Memory B cell (primary cell): ENCODE data around the gene DNAH3.
A peak's percentile ranks its signal among the peaks of the same experiment; 100 is the strongest.
"Not testable (repeated sequence)": the region's sequence is repeated elsewhere in the genome, so short reads cannot be mapped to it uniquely, and the experiment has no call there.

Experiments
- ATAC-seq: fragments of 150-1000 bp; cut with Tn5 transposase; 2 replicates; pipeline ENCODE4 v1.10.0; 2021; ENCODE audit warnings: low read depth, mild to moderate bottlenecking, moderate library complexity
- DNase-seq, 2 donors: peaks; one replicate each; pipeline ENCODE4 v3.0.0; 2022; ENCODE audit warnings: low spot score in 2 of 2
- H3K27ac Mint-ChIP-seq: one replicate; pipeline ENCODE4 v1.8.0; 2022; ENCODE audit warnings: mild to moderate bottlenecking, moderate library complexity, mixed read lengths
- H3K27me3 Mint-ChIP-seq: one replicate; pipeline ENCODE4 v1.8.0; 2022; ENCODE audit warnings: mixed read lengths
- H3K36me3 Mint-ChIP-seq: one replicate; pipeline ENCODE4 v1.8.0; 2022; ENCODE audit warnings: mild to moderate bottlenecking, mixed read lengths
- H3K4me1 Mint-ChIP-seq: one replicate; pipeline ENCODE4 v1.8.0; 2022; ENCODE audit warnings: mixed read lengths
- H3K4me3 Mint-ChIP-seq: one replicate; pipeline ENCODE4 v1.8.0; 2022; ENCODE audit warnings: mild to moderate bottlenecking, moderate library complexity, mixed read lengths
- H3K9me3 Mint-ChIP-seq: one replicate; pipeline ENCODE4 v1.8.0; 2022; ENCODE audit warnings: mixed read lengths

Gene DNAH3

GRCh38 chr16:21084631-21085225 lies 65.9 kb downstream of the DNAH3 start:
- peaks cover 9% of the 10 kb centered on the region for H3K27me3 Mint-ChIP-seq
- H3K9me3 Mint-ChIP-seq, result peaks cover 4% of the 10 kb centered on the region
- no peaks in the 10 kb centered on the region for H3K36me3 Mint-ChIP-seq
- H3K4me3 Mint-ChIP-seq, result no peak overlapping the region
- no peak overlapping the region for H3K27ac Mint-ChIP-seq
- ATAC-seq (no peak), DNase-seq (no peak)
- H3K4me1 Mint-ChIP-seq, result no peaks in the 10 kb centered on the region

- H3K4me1 Mint-ChIP-seq, result no peaks in the 10 kb centered on the region
- H3K27ac Mint-ChIP-seq, result no peak overlapping the region
- peaks cover 9% of the 10 kb centered on the region for H3K27me3 Mint-ChIP-seq
- H3K4me3 Mint-ChIP-seq, result no peak overlapping the region
- no peaks in the 10 kb centered on the region for H3K36me3 Mint-ChIP-seq
- no peaks in the 10 kb centered on the region for H3K9me3 Mint-ChIP-seq
- DNase-seq (peak; percentile 41 to 48), ATAC-seq (peak; percentile 70)
Measured at GRCh38 chr16:21083729-21084268, 66.8 kb downstream of the DNAH3 start.

- H3K4me3 Mint-ChIP-seq, result no peak overlapping the region
- no peak for ATAC-seq
Measured at GRCh38 chr16:21081329-21081728, 69.3 kb downstream of the DNAH3 start.

GRCh38 chr16:21078563-21078962 lies 72.1 kb downstream of the DNAH3 start:
- Mint-ChIP-seq H3K36me3 (no peaks in the 10 kb centered on the region), H3K27ac (no peak overlapping the region), H3K4me1 (no peaks in the 10 kb centered on the region), H3K9me3 (no peaks in the 10 kb centered on the region), H3K27me3 (peaks cover 4% of the 10 kb centered on the region), H3K4me3 (no peak overlapping the region)
- DNase-seq (no peak), ATAC-seq (no peak)

More at GRCh38 chr16:21081329-21081728, 69.3 kb downstream of the DNAH3 start:
- Mint-ChIP-seq H3K27ac (no peak overlapping the region), H3K27me3 (no peaks in the 10 kb centered on the region), H3K4me1 (no peaks in the 10 kb centered on the region), H3K9me3 (no peaks in the 10 kb centered on the region), H3K36me3 (no peaks in the 10 kb centered on the region)
- no peak for DNase-seq

GRCh38 chr16:21076186-21076883 lies 74.3 kb downstream of the DNAH3 start:
- Mint-ChIP-seq H3K27me3 (peaks cover 6% of the 10 kb centered on the region), H3K4me1 (no peaks in the 10 kb centered on the region), H3K27ac (no peak overlapping the region), H3K9me3 (no peaks in the 10 kb centered on the region), H3K4me3 (no peak overlapping the region), H3K36me3 (no peaks in the 10 kb centered on the region)
- DNase-seq (no peak), ATAC-seq (no peak)

- DNase-seq (no peak), ATAC-seq (no peak)
- H3K27ac Mint-ChIP-seq, result no peak overlapping the region
- H3K9me3 Mint-ChIP-seq, result no peaks in the 10 kb centered on the region
- no peaks in the 10 kb centered on the region for H3K36me3 Mint-ChIP-seq
- peaks cover 7% of the 10 kb centered on the region for H3K27me3 Mint-ChIP-seq
- H3K4me1 Mint-ChIP-seq, result no peaks in the 10 kb centered on the region
- H3K4me3 Mint-ChIP-seq, result no peak overlapping the region
Measured at GRCh38 chr16:21075252-21075651, 75.4 kb downstream of the DNAH3 start.

GRCh38 chr16:21072976-21073375 lies 77.7 kb downstream of the DNAH3 start:
- Mint-ChIP-seq H3K4me1 (no peaks in the 10 kb centered on the region), H3K4me3 (no peak overlapping the region), H3K36me3 (no peaks in the 10 kb centered on the region), H3K27me3 (peaks cover 7% of the 10 kb centered on the region), H3K27ac (no peak overlapping the region), H3K9me3 (no peaks in the 10 kb centered on the region)
- DNase-seq (no peak), ATAC-seq (no peak)

- Mint-ChIP-seq H3K36me3 (no peaks in the 10 kb centered on the region), H3K9me3 (no peaks in the 10 kb centered on the region), H3K27ac (no peak overlapping the region), H3K4me1 (no peaks in the 10 kb centered on the region), H3K4me3 (no peak overlapping the region), H3K27me3 (peaks cover 7% of the 10 kb centered on the region)
- DNase-seq (no peak), ATAC-seq (no peak)
Measured at GRCh38 chr16:21071741-21072140, 78.9 kb downstream of the DNAH3 start.

- Mint-ChIP-seq H3K27me3 (peaks cover 7% of the 10 kb centered on the region), H3K9me3 (no peaks in the 10 kb centered on the region), H3K36me3 (no peaks in the 10 kb centered on the region), H3K27ac (no peak overlapping the region), H3K4me1 (no peaks in the 10 kb centered on the region), H3K4me3 (no peak overlapping the region)
- DNase-seq, result no peak
- no peak for ATAC-seq
Measured at GRCh38 chr16:21070564-21070963, 80.1 kb downstream of the DNAH3 start.

GRCh38 chr16:21069986-21070385 lies 80.7 kb downstream of the DNAH3 start:
- H3K4me1 Mint-ChIP-seq, result no peaks in the 10 kb centered on the region
- no peaks in the 10 kb centered on the region for H3K36me3 Mint-ChIP-seq
- H3K27ac Mint-ChIP-seq, result no peak overlapping the region
- peaks cover 5% of the 10 kb centered on the region for H3K27me3 Mint-ChIP-seq
- ATAC-seq (no peak), DNase-seq (no peak)
- no peaks in the 10 kb centered on the region for H3K9me3 Mint-ChIP-seq
- H3K4me3 Mint-ChIP-seq, result no peak overlapping the region

GRCh38 chr16:21064203-21064602 lies 86.4 kb downstream of the DNAH3 start:
- Mint-ChIP-seq H3K36me3 (no peaks in the 10 kb centered on the region), H3K27ac (no peak overlapping the region), H3K27me3 (no peaks in the 10 kb centered on the region), H3K4me1 (no peaks in the 10 kb centered on the region), H3K9me3 (no peaks in the 10 kb centered on the region), H3K4me3 (no peak overlapping the region)
- no peak for DNase-seq
- ATAC-seq, result no peak

- DNase-seq, H3K27ac Mint-ChIP-seq, H3K4me1 Mint-ChIP-seq, H3K9me3 Mint-ChIP-seq, H3K36me3 Mint-ChIP-seq, H3K27me3 Mint-ChIP-seq, ATAC-seq, H3K4me3 Mint-ChIP-seq: not testable (repeated sequence)
Measured at GRCh38 chr16:21063314-21063713, 87.3 kb downstream of the DNAH3 start.

- Mint-ChIP-seq H3K27me3 (peaks cover 12% of the 10 kb centered on the region), H3K9me3 (no peaks in the 10 kb centered on the region), H3K36me3 (no peaks in the 10 kb centered on the region), H3K27ac (no peak overlapping the region), H3K4me3 (no peak overlapping the region), H3K4me1 (no peaks in the 10 kb centered on the region)
- no peak for ATAC-seq
- DNase-seq, result no peak
Measured at GRCh38 chr16:21060027-21060510, 90.6 kb downstream of the DNAH3 start.

GRCh38 chr16:21057875-21058274 lies 92.8 kb downstream of the DNAH3 start:
- Mint-ChIP-seq H3K27me3 (peaks cover 19% of the 10 kb centered on the region), H3K36me3 (no peaks in the 10 kb centered on the region), H3K4me1 (no peaks in the 10 kb centered on the region), H3K9me3 (no peaks in the 10 kb centered on the region), H3K27ac (no peak overlapping the region), H3K4me3 (no peak overlapping the region)
- no peak for DNase-seq
- ATAC-seq, result no peak
